NB4 (cell line): Measurements from ENCODE around the gene GADL1.

ENCODE experiments used
- MYC ChIP-seq: IDR thresholded peaks from 2 replicates; pipeline ENCODE4 v1.6.1; 2011; ENCODE audit warnings: low read depth, low read length
- POLR2A ChIP-seq: IDR thresholded peaks from 2 replicates; pipeline ENCODE4 v1.6.1; 2011; ENCODE audit warnings: mild to moderate bottlenecking; ENCODE audit not compliant: insufficient read length; ENCODE audit errors: extremely low read depth
- TF ChIP-seq, protein P1 (sequence below): IDR thresholded peaks from one replicate; pipeline ENCODE4 v1.5.1; 2012; ENCODE audit warnings: low read depth, low read length
- TF ChIP-seq, protein P2 (sequence below): IDR thresholded peaks from 2 replicates; pipeline ENCODE4 v1.6.1; 2011; ENCODE audit warnings: low read depth, low read length

DNA sequence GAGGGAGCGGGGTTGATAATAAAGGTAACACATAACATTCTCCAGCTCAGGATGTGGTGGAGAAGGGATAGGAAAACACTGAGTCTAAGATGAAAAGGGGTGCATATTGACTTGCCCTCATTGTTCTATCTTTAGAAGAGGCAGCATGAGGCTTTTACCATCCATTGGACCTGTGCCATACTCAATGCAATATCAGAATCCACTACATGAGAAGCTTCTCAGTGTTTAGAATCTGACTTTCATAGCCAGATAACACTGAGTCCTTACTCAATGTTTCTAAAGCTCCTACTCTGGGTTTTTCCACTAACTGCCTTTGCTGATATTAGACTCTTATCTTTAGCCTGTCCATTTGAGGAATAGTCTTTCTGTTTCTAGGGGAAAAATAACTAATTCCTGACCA is 24.3 kb upstream of the GADL1 start:
- TF ChIP-seq, protein P1, sequence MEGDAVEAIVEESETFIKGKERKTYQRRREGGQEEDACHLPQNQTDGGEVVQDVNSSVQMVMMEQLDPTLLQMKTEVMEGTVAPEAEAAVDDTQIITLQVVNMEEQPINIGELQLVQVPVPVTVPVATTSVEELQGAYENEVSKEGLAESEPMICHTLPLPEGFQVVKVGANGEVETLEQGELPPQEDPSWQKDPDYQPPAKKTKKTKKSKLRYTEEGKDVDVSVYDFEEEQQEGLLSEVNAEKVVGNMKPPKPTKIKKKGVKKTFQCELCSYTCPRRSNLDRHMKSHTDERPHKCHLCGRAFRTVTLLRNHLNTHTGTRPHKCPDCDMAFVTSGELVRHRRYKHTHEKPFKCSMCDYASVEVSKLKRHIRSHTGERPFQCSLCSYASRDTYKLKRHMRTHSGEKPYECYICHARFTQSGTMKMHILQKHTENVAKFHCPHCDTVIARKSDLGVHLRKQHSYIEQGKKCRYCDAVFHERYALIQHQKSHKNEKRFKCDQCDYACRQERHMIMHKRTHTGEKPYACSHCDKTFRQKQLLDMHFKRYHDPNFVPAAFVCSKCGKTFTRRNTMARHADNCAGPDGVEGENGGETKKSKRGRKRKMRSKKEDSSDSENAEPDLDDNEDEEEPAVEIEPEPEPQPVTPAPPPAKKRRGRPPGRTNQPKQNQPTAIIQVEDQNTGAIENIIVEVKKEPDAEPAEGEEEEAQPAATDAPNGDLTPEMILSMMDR = no peak
- TF ChIP-seq POLR2A = no peak
- TF ChIP-seq, protein P2, sequence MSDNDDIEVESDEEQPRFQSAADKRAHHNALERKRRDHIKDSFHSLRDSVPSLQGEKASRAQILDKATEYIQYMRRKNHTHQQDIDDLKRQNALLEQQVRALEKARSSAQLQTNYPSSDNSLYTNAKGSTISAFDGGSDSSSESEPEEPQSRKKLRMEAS = no peak
- no peak for TF ChIP-seq MYC
